ENCODE data around the gene DCX.

- TF ChIP-seq CTCF (IDR thresholded peaks at IDR 0.05), result no peak
- TF ChIP-seq POLR2A (IDR thresholded peaks at IDR 0.05), result no peak
Observed at GRCh38 chrX:111282991-111283390, 129.0 kb downstream of the DCX start.
